Endothelial cell of umbilical vein (primary cell): ENCODE measurements around the gene NUP62CL.

Experiments
- EZH2 ChIP-seq: IDR thresholded peaks from 2 replicates; pipeline ENCODE4 v1.6.1; 2012; ENCODE audit warnings: borderline replicate concordance, low read depth, mild to moderate bottlenecking, moderate library complexity, low read length, inconsistent platforms; ENCODE audit not compliant: severe bottlenecking
- POLR2A ChIP-seq: IDR thresholded peaks from 2 replicates; pipeline ENCODE4 v1.6.1; 2012; ENCODE audit warnings: low read depth, mild to moderate bottlenecking, control low read depth, low read length
- POLR2AphosphoS5 ChIP-seq: IDR thresholded peaks from 2 replicates; pipeline ENCODE4 v1.6.1; 2012; ENCODE audit warnings: low read depth, mild to moderate bottlenecking, control low read depth, low read length, moderate library complexity; ENCODE audit not compliant: insufficient read depth
- TF ChIP-seq, protein P1 (sequence below), 2 donors: IDR thresholded peaks; 1 replicate in 1 of 2; 2 replicates in 1 of 2; pipeline ENCODE4 v1.5.1; 2011; ENCODE audit warnings: low read length in 2 of 2, mild to moderate bottlenecking in 2 of 2, moderate library complexity in 2 of 2, control low read depth in 1 of 2, inconsistent platforms in 1 of 2, low read depth in 1 of 2; ENCODE audit not compliant: insufficient read depth in 1 of 2; ENCODE audit errors: extremely low read depth in 1 of 2
- TF ChIP-seq, protein P2 (sequence below): IDR thresholded peaks from 2 replicates; pipeline ENCODE4 v1.6.1; 2011; ENCODE audit not compliant: insufficient read depth, insufficient read length

DNA sequence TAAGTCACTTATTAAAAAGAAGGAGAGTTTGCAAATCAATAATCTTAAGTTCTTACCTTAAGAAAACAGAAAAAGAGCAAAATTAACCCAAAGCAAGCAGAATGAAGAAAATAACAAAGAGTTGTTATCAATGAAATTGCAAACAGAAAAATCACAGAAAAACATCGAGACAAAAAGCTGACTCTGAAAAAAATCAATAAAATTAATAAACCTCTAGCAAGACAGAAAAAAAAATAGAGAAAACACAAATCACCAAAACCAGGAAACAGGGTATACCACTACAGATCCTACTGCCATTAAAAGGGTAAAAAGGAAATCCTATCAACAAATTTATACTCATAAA, 70.3 kb downstream of the NUP62CL start:
- TF ChIP-seq, protein P1, sequence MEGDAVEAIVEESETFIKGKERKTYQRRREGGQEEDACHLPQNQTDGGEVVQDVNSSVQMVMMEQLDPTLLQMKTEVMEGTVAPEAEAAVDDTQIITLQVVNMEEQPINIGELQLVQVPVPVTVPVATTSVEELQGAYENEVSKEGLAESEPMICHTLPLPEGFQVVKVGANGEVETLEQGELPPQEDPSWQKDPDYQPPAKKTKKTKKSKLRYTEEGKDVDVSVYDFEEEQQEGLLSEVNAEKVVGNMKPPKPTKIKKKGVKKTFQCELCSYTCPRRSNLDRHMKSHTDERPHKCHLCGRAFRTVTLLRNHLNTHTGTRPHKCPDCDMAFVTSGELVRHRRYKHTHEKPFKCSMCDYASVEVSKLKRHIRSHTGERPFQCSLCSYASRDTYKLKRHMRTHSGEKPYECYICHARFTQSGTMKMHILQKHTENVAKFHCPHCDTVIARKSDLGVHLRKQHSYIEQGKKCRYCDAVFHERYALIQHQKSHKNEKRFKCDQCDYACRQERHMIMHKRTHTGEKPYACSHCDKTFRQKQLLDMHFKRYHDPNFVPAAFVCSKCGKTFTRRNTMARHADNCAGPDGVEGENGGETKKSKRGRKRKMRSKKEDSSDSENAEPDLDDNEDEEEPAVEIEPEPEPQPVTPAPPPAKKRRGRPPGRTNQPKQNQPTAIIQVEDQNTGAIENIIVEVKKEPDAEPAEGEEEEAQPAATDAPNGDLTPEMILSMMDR (IDR thresholded peaks at IDR 0.05; ENCODE audit: extremely low read depth in 1 of 2, insufficient read depth in 1 of 2, low read depth in 1 of 2, low read length in 2 of 2): no peak
- TF ChIP-seq POLR2A (no peak), POLR2AphosphoS5 (no peak), EZH2 (no peak)
- TF ChIP-seq, protein P2, sequence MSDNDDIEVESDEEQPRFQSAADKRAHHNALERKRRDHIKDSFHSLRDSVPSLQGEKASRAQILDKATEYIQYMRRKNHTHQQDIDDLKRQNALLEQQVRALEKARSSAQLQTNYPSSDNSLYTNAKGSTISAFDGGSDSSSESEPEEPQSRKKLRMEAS: no peak
